Stomach (tissue), 4 donors: ENCODE measurements around the gene MRPL48.

ENCODE experiments used
- POLR2A ChIP-seq, 4 donors: fragments of 450-650 bp; IDR thresholded peaks; one replicate each; pipeline ENCODE4 v1.6.1; 2016; ENCODE audit warnings: antibody characterized with exemption in 4 of 4, control low read depth in 2 of 4, mild to moderate bottlenecking in 1 of 4, moderate library complexity in 1 of 4
- TF ChIP-seq, protein P1 (sequence below), 7 experiments: fragments of 450-650 bp in 4 of 7; fragments of 200-600 bp in 3 of 7; sonication (generic) in 3 of 7; IDR thresholded peaks; one replicate each; pipeline ENCODE4 v1.5.1; 2016 to 2019; ENCODE audit warnings: antibody characterized with exemption in 7 of 7, control low read depth in 2 of 7, mild to moderate bottlenecking in 1 of 7

GRCh38 chr11:73761403-73761945 is 26.2 kb upstream of the MRPL48 start:
- no peak for TF ChIP-seq POLR2A (IDR thresholded peaks at IDR 0.05)
- TF ChIP-seq, protein P1, sequence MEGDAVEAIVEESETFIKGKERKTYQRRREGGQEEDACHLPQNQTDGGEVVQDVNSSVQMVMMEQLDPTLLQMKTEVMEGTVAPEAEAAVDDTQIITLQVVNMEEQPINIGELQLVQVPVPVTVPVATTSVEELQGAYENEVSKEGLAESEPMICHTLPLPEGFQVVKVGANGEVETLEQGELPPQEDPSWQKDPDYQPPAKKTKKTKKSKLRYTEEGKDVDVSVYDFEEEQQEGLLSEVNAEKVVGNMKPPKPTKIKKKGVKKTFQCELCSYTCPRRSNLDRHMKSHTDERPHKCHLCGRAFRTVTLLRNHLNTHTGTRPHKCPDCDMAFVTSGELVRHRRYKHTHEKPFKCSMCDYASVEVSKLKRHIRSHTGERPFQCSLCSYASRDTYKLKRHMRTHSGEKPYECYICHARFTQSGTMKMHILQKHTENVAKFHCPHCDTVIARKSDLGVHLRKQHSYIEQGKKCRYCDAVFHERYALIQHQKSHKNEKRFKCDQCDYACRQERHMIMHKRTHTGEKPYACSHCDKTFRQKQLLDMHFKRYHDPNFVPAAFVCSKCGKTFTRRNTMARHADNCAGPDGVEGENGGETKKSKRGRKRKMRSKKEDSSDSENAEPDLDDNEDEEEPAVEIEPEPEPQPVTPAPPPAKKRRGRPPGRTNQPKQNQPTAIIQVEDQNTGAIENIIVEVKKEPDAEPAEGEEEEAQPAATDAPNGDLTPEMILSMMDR (IDR thresholded peaks at IDR 0.05), result no peak
